ENCODE data around the gene CKMT1B.
"Not testable (repeated sequence)": the region's sequence is repeated elsewhere in the genome, so short reads cannot be mapped to it uniquely, and the experiment has no call there.

Gene CKMT1B

DNA sequence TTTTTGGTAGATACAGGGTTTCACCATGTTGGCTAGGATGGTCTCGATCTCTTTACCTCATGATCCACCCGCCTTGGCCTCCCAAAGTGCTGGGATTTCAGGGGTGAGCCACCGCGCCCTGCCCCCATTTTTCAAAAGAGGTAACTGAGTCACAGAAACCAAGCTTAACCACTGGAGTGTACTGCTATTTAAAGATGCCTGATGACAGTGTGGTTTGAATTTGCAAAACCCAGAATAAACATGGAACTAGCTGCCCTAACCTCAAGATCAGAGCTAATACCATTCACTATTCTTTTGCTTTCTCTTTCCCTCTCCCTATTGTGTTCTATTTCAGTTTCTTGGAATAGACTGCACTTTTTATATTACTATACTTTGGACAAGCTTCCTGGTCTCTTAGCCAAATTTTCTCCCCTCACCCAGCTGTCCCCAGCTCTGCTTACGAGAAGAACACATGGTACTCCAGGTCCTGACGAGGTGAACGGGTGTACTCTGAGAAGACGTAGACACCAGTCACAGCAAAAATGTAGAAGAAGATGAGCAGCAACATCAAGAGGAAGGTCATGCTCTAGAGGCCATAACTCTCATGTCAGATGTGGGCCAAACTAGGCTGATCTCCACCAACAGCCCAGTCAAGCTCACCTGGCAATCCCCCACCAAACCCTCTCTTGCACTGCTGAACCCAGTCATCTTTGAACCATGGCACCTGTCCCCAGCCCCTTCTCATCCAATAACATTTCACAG lies 44.8 kb downstream of the CKMT1B start:
- not testable (repeated sequence) for DNase-seq
